ENCODE data around the gene FLNB. TPM values are rescaled to one million over a fixed set of nuclear protein-coding genes. Genes with fewer than 3 reads are reported as not detected.

Gene FLNB
- total and polyA plus RNA-seq, 9 of the 15 experiments (the other 6 are each of a cell fraction or from before 2014, with no cell fraction given): 9.4 to 48.1 (median 25.6) TPM

GRCh38 chr3:58111513-58112184, 103.4 kb downstream of the FLNB start:
- H3K27ac ChIP-seq (ENCODE audit: extremely low read depth, low read depth, low read length): no peak overlapping the region
- DNase-seq (ENCODE audit: extremely low read depth in 1 of 4, low spot score in 3 of 4): no peak
- no peaks in the 10 kb centered on the region for H3K27me3 ChIP-seq (ENCODE audit: control insufficient read depth in 2 of 2, insufficient read depth in 2 of 2, low read length in 2 of 2)
- no peaks in the 10 kb centered on the region for H3K79me2 ChIP-seq (ENCODE audit: control insufficient read depth, insufficient read depth, low read length)
- no peak overlapping the region for H3K4me3 ChIP-seq
- intact Hi-C loops (cut with micrococcal nuclease) (no loop called here), in situ Hi-C loops (cut with MboI) (no loop called here)
- H3K4me2 ChIP-seq (ENCODE audit: insufficient read depth, low read length): no peak overlapping the region
- H3K36me3 ChIP-seq (ENCODE audit: control insufficient read depth, insufficient read depth, low read length): peaks cover 52% of the 10 kb centered on the region; the same call in 2 of the 3 replicates
- no peak overlapping the region for H3K9ac ChIP-seq (ENCODE audit: insufficient read depth in 1 of 2, low read depth in 2 of 2, low read length in 2 of 2)
- POLR2A ChIA-PET: interaction anchor here (0.5 to 1.2 kb wide), 3 partner anchors 15 to 352 kb away, joined by 3 read pairs; no protein-coding TSS in a partner anchor
- peaks cover 0 to 4% of the 10 kb centered on the region in 2 experiments; a peak in 3 of 5 replicates for H3K4me1 ChIP-seq (replicated peaks in 1 of 2; ENCODE audit: control insufficient read depth in 2 of 2, insufficient read depth in 2 of 2, low read length in 2 of 2)
- CTCF ChIA-PET (ENCODE audit: low intra/inter-chr PET ratio): no interaction called here
- no peaks in the 10 kb centered on the region for H3K9me3 ChIP-seq (replicated peaks; ENCODE audit: control insufficient read depth, insufficient read depth, low read depth, low read length)
- H4K20me1 ChIP-seq (replicated peaks; ENCODE audit: control insufficient read depth, insufficient read depth, low read length): no peaks in the 10 kb centered on the region
- H2AFZ ChIP-seq (ENCODE audit: low read depth, low read length): no peak overlapping the region
- H3K9me1 ChIP-seq (ENCODE audit: control insufficient read depth, insufficient read depth, low read length): no peaks in the 10 kb centered on the region
- FAIRE-seq: no peak
- WGBS (ENCODE audit: insufficient coverage, low coverage, missing lambda C conversion rate): 77% methylated on average over 8 of the region's 11 CpGs
- ATAC-seq: no peak
- no TSS peak for BruUV-seq (replicated peaks)
- TF ChIP-seq CBX3 (IDR thresholded peaks at IDR 0.05; ENCODE audit: borderline replicate concordance in 1 of 2, low read length in 2 of 2): no peak
- TF ChIP-seq TEAD4 (IDR thresholded peaks at IDR 0.05; ENCODE audit: low read length): no peak
- TF ChIP-seq TEAD4 (CRISPR knock-in tag; IDR thresholded peaks at IDR 0.05; ENCODE audit: borderline replicate concordance): no peak
- no peak for TF ChIP-seq RFX5 (IDR thresholded peaks at IDR 0.05; ENCODE audit: low read depth, low read length)
- no peak for TF ChIP-seq PTTG1 (tag; IDR thresholded peaks at IDR 0.05; ENCODE audit: low read depth)
- TF ChIP-seq DDX20 (tag; IDR thresholded peaks at IDR 0.05; ENCODE audit: low read depth): no peak
- no peak for TF ChIP-seq HBP1 (CRISPR knock-in tag; IDR thresholded peaks at IDR 0.05)
- no peak for TF ChIP-seq KLF16 (IDR thresholded peaks at IDR 0.05)
- TF ChIP-seq CHD2 (IDR thresholded peaks at IDR 0.05; ENCODE audit: low read depth, low read length): no peak
- no peak for TF ChIP-seq NKRF (IDR thresholded peaks at IDR 0.05; ENCODE audit: borderline replicate concordance)
- no peak for TF ChIP-seq RNF2 (IDR thresholded peaks at IDR 0.05)
- TF ChIP-seq CCNT2 (IDR thresholded peaks at IDR 0.05; ENCODE audit: borderline replicate concordance, extremely low read depth, insufficient read length, low read depth, low read length): no peak
- no peak for TF ChIP-seq CHAMP1 (IDR thresholded peaks at IDR 0.05)
- no peak for TF ChIP-seq PKNOX1 (IDR thresholded peaks at IDR 0.05)
- no peak for TF ChIP-seq SMAD4 (CRISPR knock-in tag; conservative IDR thresholded peaks at IDR 0.05)

Measured in K562 (cell line).